ENCODE measurements around the gene MED27. TPM values are rescaled to one million over a fixed set of nuclear protein-coding genes. Genes with fewer than 3 reads are reported as not detected.
A peak's percentile ranks its signal among the peaks of the same experiment; 100 is the strongest.
"Not testable (repeated sequence)": the region's sequence is repeated elsewhere in the genome, so short reads cannot be mapped to it uniquely, and the experiment has no call there.

Gene MED27
- total RNA-seq, 1 experiment from 2014 or later = 37.7 TPM

DNA sequence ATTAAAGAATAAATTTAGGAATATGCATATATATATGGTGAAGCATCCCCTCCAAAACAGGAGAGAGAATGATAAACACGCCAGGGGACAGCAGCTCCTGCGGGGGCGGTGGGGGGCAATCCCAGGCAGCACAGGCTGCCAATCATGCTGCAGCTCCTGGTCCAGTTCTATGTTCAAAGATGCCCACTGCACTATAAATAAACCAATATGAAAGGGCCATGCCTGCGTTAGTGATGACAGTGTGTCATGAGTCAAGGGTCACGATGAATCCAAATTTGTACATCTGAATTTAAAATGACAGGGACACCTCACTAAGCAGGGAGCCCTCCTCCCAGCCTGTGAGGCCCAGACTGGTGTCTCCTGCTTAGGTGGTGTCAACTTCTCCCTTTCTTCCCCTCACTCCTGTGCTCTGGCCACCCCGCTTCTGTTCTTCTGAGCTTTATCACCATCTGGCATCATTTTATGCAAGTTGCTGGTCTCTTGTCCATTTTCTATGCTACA is 153.9 kb downstream of the MED27 start:
- DNase-seq (ENCODE audit: low read depth) = no peak

DNA sequence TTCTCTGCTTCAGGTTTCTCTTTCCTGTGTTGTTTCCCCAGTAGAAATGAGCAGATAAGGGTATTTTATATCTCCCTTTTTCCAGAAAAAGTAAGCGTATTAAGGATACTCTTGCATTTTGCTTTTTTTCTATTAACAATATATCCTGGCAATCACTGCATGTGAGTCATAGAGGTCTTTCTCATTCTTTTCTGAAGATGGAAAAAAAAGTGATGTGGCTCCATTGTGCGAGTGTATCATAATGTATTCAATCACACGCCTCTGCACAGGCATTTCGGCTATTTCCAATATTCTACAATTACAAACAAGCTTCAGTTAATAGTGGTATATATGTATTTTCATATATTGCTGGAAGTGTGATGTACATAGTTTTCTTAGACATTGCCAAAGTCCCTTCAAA is 155.9 kb downstream of the MED27 start:
- DNase-seq (ENCODE audit: low read depth) = no peak

DNA sequence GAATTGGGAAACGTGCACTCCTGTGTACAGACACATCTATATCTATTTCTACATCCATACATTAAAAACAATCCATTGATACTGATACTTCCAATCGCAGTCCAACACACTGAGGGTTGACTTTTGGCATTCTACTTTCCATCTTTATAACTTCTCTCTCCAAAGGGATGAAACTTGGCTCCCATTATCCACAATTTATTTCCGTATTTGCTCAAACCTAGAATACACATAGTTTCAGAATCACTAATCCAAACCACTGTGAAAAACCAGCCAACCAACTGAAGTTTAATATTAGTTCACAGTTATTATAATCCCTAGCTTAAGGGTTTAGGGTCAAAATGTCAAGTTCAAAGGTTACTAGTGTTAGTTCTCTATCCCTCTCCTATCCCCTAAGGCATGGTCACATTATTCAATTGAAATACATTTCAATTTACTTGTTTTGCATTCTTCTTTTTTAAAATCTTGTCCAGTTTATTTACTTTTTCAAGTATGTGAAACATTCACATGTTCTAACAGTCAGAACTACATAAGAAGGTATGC is 156.5 kb downstream of the MED27 start:
- no peak for DNase-seq (ENCODE audit: low read depth)

DNA sequence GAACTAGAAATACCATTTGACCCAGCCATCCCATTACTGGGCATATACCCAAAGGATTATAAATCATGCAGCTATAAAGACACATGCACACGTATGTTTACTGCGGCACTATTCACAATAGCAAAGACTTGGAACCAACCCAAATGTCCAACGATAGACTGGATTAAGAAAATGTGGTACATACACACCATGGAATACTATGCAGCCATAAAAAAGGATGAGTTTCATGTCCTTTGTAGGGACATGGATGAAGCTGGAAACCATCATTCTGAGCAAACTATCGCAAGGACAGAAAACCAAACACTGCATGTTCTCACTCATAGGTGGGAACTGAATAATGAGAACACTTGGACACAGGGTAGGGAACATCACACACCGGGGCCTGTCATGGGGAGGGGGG is 158.0 kb downstream of the MED27 start:
- DNase-seq (ENCODE audit: low read depth) = not testable (repeated sequence)

DNA sequence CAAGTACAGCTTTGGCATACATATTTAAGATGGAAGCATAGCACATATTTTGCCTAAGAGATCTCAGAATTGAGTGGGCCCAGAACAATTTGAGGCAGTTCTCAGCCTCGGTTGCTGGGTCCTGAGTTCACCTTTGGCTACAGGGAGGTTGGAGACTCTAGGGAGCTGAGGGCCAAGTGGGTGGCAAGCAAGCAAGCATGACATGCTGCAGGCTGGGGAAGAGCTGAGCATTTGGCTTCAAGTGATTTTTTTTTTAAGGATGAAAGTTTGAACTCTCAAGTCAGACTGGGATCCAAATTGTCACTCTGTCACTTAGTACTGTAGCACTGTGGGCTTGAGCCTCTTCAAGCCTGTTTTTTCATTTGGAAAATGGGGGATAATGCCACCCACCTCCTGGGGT is 160.5 kb downstream of the MED27 start:
- DNase-seq (ENCODE audit: low read depth) = no peak

DNA sequence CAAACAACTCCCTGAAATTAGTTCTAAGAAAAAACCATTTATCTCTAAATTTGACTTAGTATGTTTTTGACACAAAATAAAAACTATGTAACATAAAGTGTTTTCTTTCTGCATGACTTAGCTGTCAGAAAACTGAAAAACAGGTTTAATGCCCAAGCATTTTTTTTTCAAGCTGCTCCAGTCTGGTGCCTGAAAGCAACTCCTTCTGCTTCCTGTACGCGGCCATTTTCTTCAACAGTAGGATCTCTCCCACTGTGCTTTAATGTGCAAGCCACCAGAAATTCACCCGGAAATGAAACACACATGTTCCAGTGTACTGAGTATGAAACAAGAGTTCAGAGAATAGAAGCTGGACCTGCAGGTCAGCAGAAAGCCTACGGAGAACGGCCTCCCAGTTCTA is 161.2 kb downstream of the MED27 start:
- no peak for DNase-seq (ENCODE audit: low read depth)

DNA sequence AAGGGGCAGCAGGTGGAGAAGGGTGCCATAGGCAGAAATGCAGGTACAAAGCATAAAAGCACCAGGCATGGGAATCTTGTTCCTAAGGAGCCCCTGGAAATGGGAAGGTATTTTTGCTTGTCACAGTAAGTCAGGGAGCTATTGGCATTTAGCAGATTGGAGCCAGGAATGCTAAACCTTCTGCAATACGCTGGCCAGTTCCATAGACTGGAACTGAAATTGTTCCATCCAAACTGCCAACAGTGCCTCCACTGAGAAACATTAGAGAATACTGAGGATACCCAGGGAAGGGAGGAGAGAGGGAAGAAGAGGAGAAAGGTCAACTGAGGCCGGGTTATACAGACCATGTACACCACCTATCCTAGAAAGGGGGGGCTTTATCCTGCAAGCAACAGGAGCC is 162.7 kb downstream of the MED27 start:
- DNase-seq (ENCODE audit: low read depth) = no peak

DNA sequence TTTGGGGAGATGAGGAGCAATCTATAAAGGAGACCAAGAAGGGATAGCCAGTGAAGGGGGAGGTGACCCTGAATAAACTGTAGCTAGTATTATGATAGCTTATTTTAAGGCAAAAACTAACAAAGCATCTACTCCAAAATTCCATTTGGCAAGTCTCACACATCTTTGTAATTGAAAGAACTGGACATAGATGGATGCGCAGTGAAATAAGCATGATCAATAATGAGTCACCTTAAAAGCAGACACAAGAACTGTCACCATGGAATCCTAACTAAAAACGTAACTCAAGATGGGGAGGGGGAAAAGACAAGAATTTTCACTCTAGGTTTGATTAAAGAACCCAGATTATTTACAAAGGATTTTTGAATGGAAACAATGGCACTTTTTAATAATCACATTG is 164.5 kb downstream of the MED27 start:
- no peak for DNase-seq (ENCODE audit: low read depth)

DNA sequence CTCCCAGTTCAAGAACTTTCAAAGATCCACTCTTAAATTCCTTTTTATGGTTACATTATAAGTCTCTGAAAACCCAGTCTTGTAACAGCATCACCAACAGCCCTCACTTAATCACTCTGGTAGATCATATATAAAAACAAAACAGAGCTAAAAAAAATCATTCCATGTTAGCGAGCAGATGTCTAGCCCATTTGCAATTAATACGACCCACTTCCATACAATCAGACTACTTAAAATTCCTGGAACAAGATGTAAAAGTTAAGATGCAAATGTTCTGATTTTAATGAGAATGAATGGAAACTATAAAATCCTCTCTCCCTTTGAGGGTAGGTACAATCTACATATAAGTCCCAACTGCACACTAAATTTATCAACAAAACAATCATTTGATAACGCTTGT is 167.0 kb downstream of the MED27 start:
- no peak for DNase-seq (ENCODE audit: low read depth)

DNA sequence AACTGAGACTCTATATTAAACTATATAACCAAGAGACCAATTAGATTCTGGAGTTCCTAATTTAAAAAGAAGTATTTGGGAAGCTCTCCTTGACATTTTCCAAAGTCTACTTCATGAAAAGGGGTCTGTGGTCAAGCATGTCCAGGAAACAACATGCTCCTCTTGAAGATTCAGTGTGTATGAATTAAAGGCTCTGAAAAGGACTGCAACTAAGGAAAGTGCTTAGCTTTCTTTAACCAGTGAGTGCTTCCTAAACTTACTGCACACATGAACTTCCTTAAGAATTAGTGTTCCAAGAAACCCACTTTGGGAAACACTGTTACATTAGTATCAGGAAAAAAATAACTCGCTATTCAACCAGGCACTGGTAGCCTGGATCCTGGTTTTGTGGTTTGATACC is 167.6 kb downstream of the MED27 start:
- DNase-seq (ENCODE audit: low read depth) = no peak

DNA sequence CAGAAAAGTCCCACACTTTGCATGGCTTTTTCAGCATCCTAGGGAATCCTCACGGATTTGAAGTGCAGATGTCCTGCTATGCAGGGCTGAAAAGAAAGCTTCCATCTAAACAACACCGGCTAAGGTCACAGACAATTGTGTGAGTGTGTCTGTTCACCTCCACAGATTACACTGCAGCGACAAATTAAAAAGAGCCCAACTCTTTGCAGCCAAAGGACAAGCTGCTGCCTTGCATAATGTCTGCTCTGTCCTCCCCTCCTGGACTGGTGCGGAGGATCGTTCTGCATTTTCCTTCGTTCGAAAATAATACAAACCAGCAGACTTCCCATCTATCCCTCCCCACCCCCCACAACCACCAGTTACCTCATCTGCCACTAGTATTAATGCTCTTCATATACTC is 169.1 kb downstream of the MED27 start:
- DNase-seq (ENCODE audit: low read depth) = no peak

DNA sequence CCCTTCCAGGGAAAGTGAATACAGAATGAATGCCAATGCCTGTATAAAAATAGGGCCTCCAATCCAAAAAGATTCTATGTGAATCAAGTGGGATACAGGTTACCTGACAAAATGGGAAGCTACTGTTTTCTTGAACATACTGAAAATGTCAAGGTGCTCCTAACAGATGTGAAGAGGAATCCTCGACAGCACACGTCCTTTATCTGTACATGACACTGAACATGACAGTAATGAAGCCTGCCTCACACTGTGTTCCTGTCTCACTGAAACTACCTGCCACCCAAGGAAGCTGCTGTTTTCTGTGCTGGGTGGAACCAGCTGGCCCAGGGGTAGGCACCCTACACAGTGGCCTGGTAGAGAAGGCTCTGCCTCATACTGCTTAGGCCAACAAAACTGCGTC is 174.5 kb downstream of the MED27 start:
- no peak for DNase-seq (ENCODE audit: low read depth)

DNA sequence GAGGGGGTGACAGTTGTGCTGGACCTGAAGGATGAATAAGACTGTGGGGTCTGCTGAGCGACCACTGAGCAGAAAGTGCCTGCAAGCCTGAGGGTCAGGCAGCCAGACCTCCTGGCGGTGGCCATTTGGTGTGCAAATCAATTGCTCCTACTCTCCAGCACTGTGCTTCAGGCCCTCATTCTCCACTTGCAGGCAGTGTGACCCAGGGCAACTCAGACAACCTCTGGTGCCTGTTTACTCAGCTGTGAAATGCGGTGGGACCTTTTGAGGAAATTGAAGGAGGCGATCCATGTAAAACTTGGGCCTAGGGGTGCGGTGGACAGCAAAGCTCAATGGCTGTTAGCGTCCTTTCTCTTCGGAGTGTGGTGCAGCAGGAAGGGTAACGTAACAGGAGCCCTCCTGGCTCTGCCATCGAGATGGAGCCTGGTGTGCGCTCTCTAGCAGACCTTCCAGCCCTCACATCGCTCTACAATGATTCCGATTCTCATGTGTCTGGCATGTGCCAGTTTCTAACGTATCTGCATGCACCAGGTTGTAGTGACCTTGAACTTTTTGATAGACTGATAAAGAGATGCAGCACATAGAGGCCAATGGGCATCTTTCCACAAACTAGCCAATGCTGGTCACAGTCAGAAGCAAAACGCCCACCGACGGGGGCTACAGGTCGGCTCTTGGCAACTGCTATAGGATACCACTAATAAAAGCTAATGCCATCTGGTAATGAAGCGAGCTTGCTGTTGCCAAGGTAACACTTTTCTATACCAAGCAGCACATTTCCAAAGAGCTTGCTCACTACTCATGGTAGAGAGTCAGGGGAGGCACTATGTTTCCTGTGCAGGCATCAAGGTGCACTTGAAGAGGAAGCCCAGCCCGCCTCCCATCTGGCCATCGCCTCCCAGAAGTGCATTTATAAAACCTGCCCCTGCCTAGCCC is 180.1 kb downstream of the MED27 start:
- no peak for DNase-seq (ENCODE audit: low read depth)

DNA sequence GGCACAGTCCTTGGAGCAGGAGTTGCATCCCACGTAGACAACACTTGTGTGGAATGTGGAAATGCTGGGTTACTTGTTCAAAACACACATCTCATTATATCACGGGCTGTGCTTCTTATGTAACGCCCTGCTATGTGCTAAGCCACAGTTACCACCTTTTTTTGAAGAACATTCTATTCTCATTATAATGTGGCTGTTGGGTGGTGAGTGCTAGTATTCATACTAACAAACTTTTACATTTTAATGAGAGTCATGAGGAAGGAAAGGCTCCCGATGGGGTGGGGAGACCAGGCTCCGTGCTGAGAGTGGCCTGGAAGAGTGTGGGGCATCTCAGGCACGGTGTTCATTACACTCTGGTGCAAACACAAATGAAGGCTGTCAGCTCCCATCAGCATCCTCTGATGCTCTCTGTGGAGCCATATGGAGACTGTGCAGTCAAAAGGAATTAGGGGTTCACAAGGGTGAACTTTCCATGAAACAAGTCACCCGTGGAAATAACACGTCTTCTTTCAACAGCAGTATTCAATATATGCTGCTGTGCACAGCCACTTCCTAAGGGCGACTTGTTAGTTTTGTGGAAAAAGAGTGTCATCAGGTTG is 186.7 kb downstream of the MED27 start:
- no peak for DNase-seq (ENCODE audit: low read depth)

DNA sequence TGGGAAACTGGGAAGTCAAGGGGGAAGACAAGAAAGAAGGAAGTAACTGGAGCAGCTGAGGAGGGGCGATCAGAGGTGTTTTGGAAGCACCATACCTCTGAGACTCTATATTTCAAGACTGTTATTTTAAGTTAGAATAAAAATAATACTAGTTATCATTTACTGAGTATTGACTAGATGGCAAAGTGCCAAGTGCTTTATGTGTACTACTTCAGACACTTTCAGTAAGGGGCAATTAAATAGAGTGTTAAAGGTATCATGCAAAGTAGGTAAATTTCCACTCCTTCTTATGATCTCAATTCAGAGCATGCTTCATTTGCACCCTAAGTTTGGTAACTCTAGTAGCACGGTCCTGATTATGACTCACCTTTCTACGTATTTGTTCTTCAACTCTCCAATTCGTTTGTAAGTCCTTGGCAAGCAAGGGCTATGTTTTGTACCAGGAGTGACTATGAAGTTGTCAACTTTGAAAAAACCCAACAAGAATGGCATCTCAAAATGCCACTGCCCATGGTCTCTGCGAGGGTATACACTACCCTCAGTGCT is 187.4 kb downstream of the MED27 start:
- DNase-seq (ENCODE audit: low read depth) = no peak

DNA sequence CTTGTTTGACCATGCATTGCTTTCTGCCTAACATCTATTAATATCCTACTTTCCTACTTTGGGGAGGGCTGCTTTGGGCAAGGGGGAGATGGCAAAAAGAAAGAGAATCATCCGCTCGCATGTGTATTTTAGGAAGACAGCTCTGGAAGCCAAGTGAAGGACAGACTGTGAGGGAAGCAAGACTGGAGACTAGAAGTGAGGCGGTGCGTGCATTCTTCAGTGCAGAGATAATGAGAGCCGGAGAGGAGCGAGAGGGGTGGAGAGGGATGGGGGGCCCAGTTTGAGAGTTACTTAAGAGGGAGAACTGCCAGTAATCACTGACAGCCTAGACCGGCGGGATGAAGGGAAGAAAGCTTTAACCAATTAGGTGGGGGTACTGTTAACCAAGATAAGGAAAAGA is 188.1 kb downstream of the MED27 start:
- DNase-seq (ENCODE audit: low read depth) = no peak

DNA sequence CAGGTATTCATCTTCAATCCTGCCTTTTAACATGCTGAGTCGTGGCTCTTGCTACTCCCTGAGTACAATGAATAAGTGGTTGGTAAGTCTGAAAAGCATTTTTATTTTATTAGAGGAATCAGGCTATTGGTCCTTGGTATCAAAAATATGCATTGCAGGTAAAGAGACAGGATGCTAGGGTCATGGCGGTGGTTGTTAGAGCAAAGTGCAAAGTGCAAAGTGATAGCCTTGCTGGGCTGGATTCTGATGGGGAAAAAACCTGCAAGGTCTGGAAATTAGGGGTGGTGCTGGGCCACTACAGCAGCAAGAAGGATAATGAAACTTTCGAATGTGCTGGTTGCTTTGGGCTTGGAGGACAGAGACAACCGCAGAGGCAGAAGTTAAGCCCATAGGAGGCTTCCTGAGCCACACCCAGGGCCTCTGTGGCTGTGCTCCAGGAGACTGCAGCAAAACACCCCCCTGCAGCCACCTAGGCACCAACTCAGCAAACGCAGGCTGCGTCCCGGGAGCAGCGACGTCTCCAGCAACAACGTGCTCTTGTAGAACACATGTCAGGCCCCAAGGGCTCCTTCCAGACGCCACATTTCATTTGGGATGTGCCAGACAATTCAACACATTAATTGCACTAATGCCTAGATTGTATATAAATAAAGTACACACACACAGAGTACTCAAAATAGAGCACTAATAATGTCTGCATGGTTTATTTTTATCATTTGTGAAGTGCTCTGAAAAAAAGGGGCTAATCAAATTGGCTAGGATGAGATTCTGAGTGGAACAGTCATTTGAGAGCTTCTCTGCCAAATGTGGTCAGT is 190.0 kb downstream of the MED27 start:
- DNase-seq (ENCODE audit: low read depth) = no peak

DNA sequence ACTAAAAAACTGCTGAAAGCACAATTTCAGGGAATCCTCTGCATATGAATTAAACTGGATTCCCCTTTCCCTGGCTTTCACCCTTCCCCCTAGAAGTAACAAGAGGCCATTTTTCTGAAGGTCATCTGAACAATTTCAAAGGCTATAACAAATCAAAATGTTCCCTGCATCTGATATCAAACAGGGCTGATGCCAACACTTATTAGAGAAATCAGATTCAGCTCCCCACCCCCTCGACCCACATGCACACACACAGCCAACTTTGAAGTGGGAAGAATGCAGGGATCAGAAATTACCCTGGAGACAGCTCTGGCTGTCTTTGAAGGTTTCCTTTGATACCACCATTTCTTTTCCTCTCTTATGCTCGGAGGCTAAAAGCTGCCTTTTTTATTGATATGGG is 190.7 kb downstream of the MED27 start:
- no peak for DNase-seq (ENCODE audit: low read depth)

DNA sequence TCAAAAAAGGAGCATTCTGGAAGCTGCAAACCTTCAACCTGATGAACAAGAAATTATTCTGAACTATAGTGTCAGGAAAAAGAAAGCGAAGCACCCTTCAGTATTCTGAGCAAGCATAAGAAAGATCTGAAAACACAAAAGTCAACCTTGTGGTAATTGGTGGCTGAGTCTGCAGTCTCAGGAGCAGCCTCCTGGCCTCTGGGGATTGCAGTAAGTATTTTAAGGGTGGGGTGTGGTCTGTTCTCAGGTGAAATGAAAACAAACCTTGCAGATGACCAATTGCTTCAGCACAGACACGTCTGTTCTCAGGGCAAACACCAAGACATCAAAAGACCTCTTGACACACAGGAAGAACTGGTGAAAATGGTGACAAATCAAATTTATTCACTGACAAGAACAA is 192.0 kb downstream of the MED27 start:
- no peak for DNase-seq (ENCODE audit: low read depth)

DNA sequence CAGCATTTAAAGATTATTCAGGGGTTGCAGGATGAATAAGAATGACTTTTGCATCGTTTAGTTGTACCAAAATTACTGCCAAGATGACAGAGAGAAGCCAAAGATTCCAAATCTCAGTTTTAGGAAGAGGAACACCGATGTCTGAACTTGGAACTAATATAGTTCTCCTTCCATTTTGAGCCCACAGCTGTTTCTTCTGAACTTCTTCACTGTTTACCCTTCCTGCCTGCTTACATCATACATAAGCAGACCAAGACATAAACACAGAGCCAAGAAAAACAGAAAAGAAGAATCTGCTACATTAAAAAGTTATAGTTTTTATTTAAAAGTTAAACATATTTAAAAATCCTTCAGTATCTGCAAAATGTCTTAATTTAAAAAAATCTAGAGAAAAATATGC is 192.8 kb downstream of the MED27 start:
- no peak for DNase-seq (ENCODE audit: low read depth)

DNA sequence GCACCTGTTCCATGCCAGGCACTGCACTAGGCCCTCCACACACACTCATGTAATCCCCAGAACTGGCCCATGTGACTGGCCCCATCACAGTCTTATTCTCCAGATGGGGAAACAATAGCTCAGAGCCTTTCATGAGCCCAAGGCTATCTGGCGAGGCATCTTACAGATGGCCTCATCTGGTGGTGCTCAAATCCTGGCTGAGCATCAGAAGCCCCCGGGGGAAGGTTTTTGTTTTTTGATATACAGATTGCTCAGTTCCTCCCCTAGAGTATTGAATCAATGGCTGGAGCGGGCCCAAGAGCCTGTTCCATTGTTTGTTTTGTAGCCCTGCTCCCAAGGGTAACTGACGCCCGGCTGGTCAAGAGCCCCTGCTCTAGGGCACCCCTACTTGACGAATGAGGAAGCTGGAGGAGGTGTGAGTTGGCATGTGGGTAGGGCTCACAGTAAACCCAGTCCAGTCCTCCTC is 194.5 kb downstream of the MED27 start:
- DNase-seq (ENCODE audit: low read depth) = peak; percentile 58

DNA sequence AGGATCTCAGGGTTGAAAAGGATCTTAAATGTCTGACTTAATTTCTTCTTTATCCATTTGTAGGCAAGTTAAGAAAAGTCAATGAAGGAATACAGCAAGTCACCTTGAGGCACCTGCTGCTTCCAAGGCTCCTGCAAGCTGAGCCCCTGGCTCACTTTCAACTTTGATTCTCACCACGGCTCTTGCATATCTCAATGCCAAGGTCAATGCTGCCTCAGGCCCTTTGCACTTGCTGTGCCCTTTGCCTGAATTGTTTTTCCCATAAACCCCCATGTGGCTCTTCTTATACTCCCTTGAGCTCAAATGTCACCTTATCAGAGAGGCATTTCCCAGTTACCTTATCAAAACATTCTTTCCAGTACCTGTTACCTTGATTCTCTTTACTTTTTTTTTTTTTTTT is 195.4 kb downstream of the MED27 start:
- DNase-seq (ENCODE audit: low read depth) = no peak
